K562 (cell line): ENCODE data around the gene TRIP10. TPM values are rescaled to one million over a fixed set of nuclear protein-coding genes. Genes with fewer than 3 reads are reported as not detected.

Source experiments
- AFF1 ChIP-seq, 2 experiments: fragments of 450-650 bp; IDR thresholded peaks; 2 replicates each; pipeline ENCODE4 v1.6.1; 2018; ENCODE audit warnings: mild to moderate bottlenecking in 2 of 2, low read depth in 1 of 2; ENCODE audit not compliant: partially characterized antibody in 2 of 2
- ARNT ChIP-seq, 2 experiments: fragments of 450-650 bp; IDR thresholded peaks; 2 replicates each; pipeline ENCODE4 v1.6.1; 2016; ENCODE audit warnings: mild to moderate bottlenecking in 1 of 2
- BCOR ChIP-seq: fragments of 450-650 bp; IDR thresholded peaks from 2 replicates; pipeline ENCODE4 v1.6.1; 2016
- CBX5 ChIP-seq: IDR thresholded peaks from 2 replicates; pipeline ENCODE4 v1.6.1; 2014; ENCODE audit warnings: low read depth, borderline replicate concordance
- POLR2B ChIP-seq: fragments of 450-650 bp; IDR thresholded peaks from 2 replicates; pipeline ENCODE4 v1.6.1; 2018; ENCODE audit warnings: low read depth; ENCODE audit not compliant: partially characterized antibody
- POLR2H ChIP-seq: IDR thresholded peaks from 2 replicates; pipeline ENCODE4 v1.6.1; 2016; ENCODE audit warnings: missing genetic modification characterization, low read depth, mild to moderate bottlenecking, control low read depth, missing compliant biosample characterization, moderate library complexity
- RNF2 ChIP-seq: sonication (generic); IDR thresholded peaks from 2 replicates; pipeline ENCODE4 v1.6.1; 2016
- USF2 ChIP-seq: sonication (generic); formaldehyde crosslinking; IDR thresholded peaks from 2 replicates; pipeline ENCODE4 v1.5.0; 2020; ENCODE audit warnings: missing genetic modification reagents
- ZNF583 ChIP-seq: fragments of 250-450 bp; sonication (Bioruptor Pico); IDR thresholded peaks from 2 replicates; pipeline ENCODE4 v1.4.0; 2020
- polyA plus RNA-seq, 8 experiments: library from polyadenylated mRNA; depleted of rRNA in 4 of 8; stranded (reverse) in 5 of 8; unstranded in 3 of 8; fragments of >200 nt; fragmentation: Nextera tagmentation in 2 of 8; fragmentation: Illumina TruSeq in 1 of 8; extraction: Ambion mirVana in 2 of 8; extraction: Trizol in 1 of 8; gene quantifications; 2 replicates each; pipeline versions ENCODE4 v1.2.1 to v1.2.3, GENCODE V29; 2011 to 2014; ENCODE audit warnings: inconsistent platforms in 1 of 8, missing spikeins in 1 of 8
- total RNA-seq, 7 experiments: library from RNA; depleted of rRNA in 6 of 7; stranded (reverse); fragments of >200 nt in 6 of 7; fragmentation: Illumina TruSeq in 2 of 7; extraction: Trizol in 2 of 7; gene quantifications; 2 replicates each; pipeline versions ENCODE4 v1.2.1 to v1.2.3, GENCODE V29; 2011 to 2021; ENCODE audit warnings: low replicate concordance in 1 of 7
- TF ChIP-seq, protein P1 (sequence below): sonication (generic); formaldehyde crosslinking; IDR thresholded peaks from 2 replicates; pipeline ENCODE4 v1.8.1; 2023; ENCODE audit warnings: mild to moderate bottlenecking, missing genetic modification reagents
- TF ChIP-seq, protein P2 (sequence below): fragments of 200-800 bp; sonication (Bioruptor generic); IDR thresholded peaks from 2 replicates; pipeline ENCODE4 v1.6.1; 2017; ENCODE audit warnings: missing genetic modification characterization, missing compliant biosample characterization
- TF ChIP-seq, protein P3 (sequence below): fragments of 450-650 bp; IDR thresholded peaks from 2 replicates; pipeline ENCODE4 v1.6.1; 2016
- TF ChIP-seq, protein P4 (sequence below): sonication (generic); formaldehyde crosslinking; IDR thresholded peaks from 2 replicates; pipeline ENCODE4 v1.8.1; 2023; ENCODE audit warnings: missing genetic modification reagents, mild to moderate bottlenecking, borderline replicate concordance

The TRIP10 gene
- total and polyA plus RNA-seq, 9 of the 15 experiments (the other 6 are each of a cell fraction or from before 2014, with no cell fraction given) = 1.2 to 66.8 (median 36.1) TPM

DNA sequence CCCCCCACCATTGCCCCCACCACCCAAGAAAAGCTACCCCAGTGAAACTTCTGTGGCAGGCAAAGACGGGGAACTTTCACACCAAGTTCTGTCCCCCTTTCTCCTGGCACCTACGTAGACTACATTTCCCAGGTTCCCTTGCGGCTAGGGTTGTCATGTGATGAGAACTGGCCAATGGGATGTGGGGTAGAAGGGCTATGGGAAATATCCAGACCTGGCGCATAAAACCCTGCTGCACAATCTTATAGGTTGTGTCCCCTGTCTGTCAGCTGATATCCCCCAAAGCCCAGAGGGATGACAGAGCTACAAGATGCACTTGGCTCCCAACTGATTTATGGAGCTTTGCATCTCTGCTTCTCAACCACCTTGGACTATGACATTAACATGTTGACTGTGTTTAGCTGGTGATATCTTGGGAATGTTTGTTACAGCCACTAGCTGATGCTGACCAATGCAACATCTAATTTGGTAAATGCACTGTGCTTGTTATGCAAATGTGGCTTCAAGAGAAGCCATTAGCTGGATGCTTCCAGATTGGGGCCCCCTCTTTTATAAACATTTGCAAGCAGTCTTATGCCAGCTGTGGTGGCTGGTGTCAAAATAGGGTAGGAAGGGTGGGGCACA lies 21.7 kb downstream of the TRIP10 start (continued):
- TF ChIP-seq AFF1 (IDR thresholded peaks at IDR 0.05; ENCODE audit: low read depth in 1 of 2, partially characterized antibody in 2 of 2) (peak in 1 of 2 experiments; percentile 91), USF2 (CRISPR knock-in tag) (peak; percentile 93), ARNT (IDR thresholded peaks at IDR 0.05) (peak in 1 of 2 experiments; percentile 61; a peak in 1 of 4 replicates), ZNF583 (CRISPR knock-in tag) (no peak), POLR2H (tag) (no peak), RNF2 (no peak), POLR2B (no peak), BCOR (peak; percentile 51; the same call in 1 of the 2 replicates), CBX5 (peak; percentile 29; the same call in 1 of the 2 replicates)
- TF ChIP-seq, protein P1, sequence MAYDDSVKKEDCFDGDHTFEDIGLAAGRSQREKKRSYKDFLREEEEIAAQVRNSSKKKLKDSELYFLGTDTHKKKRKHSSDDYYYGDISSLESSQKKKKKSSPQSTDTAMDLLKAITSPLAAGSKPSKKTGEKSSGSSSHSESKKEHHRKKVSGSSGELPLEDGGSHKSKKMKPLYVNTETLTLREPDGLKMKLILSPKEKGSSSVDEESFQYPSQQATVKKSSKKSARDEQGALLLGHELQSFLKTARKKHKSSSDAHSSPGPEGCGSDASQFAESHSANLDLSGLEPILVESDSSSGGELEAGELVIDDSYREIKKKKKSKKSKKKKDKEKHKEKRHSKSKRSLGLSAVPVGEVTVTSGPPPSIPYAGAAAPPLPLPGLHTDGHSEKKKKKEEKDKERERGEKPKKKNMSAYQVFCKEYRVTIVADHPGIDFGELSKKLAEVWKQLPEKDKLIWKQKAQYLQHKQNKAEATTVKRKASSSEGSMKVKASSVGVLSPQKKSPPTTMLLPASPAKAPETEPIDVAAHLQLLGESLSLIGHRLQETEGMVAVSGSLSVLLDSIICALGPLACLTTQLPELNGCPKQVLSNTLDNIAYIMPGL (CRISPR knock-in tag) = no peak
- TF ChIP-seq, protein P2, sequence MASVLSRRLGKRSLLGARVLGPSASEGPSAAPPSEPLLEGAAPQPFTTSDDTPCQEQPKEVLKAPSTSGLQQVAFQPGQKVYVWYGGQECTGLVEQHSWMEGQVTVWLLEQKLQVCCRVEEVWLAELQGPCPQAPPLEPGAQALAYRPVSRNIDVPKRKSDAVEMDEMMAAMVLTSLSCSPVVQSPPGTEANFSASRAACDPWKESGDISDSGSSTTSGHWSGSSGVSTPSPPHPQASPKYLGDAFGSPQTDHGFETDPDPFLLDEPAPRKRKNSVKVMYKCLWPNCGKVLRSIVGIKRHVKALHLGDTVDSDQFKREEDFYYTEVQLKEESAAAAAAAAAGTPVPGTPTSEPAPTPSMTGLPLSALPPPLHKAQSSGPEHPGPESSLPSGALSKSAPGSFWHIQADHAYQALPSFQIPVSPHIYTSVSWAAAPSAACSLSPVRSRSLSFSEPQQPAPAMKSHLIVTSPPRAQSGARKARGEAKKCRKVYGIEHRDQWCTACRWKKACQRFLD (CRISPR knock-in tag) = 0 out of 2 replicates have a peak, but pooled peaks have one; percentile 27
- TF ChIP-seq, protein P3, sequence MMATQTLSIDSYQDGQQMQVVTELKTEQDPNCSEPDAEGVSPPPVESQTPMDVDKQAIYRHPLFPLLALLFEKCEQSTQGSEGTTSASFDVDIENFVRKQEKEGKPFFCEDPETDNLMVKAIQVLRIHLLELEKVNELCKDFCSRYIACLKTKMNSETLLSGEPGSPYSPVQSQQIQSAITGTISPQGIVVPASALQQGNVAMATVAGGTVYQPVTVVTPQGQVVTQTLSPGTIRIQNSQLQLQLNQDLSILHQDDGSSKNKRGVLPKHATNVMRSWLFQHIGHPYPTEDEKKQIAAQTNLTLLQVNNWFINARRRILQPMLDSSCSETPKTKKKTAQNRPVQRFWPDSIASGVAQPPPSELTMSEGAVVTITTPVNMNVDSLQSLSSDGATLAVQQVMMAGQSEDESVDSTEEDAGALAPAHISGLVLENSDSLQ = peak; percentile 97
- TF ChIP-seq, protein P4, sequence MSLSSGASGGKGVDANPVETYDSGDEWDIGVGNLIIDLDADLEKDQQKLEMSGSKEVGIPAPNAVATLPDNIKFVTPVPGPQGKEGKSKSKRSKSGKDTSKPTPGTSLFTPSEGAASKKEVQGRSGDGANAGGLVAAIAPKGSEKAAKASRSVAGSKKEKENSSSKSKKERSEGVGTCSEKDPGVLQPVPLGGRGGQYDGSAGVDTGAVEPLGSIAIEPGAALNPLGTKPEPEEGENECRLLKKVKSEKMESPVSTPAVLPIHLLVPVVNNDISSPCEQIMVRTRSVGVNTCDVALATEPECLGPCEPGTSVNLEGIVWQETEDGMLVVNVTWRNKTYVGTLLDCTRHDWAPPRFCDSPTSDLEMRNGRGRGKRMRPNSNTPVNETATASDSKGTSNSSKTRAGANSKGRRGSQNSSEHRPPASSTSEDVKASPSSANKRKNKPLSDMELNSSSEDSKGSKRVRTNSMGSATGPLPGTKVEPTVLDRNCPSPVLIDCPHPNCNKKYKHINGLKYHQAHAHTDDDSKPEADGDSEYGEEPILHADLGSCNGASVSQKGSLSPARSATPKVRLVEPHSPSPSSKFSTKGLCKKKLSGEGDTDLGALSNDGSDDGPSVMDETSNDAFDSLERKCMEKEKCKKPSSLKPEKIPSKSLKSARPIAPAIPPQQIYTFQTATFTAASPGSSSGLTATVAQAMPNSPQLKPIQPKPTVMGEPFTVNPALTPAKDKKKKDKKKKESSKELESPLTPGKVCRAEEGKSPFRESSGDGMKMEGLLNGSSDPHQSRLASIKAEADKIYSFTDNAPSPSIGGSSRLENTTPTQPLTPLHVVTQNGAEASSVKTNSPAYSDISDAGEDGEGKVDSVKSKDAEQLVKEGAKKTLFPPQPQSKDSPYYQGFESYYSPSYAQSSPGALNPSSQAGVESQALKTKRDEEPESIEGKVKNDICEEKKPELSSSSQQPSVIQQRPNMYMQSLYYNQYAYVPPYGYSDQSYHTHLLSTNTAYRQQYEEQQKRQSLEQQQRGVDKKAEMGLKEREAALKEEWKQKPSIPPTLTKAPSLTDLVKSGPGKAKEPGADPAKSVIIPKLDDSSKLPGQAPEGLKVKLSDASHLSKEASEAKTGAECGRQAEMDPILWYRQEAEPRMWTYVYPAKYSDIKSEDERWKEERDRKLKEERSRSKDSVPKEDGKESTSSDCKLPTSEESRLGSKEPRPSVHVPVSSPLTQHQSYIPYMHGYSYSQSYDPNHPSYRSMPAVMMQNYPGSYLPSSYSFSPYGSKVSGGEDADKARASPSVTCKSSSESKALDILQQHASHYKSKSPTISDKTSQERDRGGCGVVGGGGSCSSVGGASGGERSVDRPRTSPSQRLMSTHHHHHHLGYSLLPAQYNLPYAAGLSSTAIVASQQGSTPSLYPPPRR (CRISPR knock-in tag) = no peak
